GM12872 (cell line): ENCODE measurements around the gene ADORA3.

Experiments used
- TF ChIP-seq, protein P1 (sequence below): IDR thresholded peaks from 3 replicates; pipeline ENCODE4 v1.5.1; 2011; ENCODE audit warnings: low read depth, mild to moderate bottlenecking, low read length, moderate library complexity; ENCODE audit not compliant: insufficient read depth

ADORA3 gene

GRCh38 chr1:111471538-111471937, 31.9 kb downstream of the ADORA3 start:
- TF ChIP-seq, protein P1, sequence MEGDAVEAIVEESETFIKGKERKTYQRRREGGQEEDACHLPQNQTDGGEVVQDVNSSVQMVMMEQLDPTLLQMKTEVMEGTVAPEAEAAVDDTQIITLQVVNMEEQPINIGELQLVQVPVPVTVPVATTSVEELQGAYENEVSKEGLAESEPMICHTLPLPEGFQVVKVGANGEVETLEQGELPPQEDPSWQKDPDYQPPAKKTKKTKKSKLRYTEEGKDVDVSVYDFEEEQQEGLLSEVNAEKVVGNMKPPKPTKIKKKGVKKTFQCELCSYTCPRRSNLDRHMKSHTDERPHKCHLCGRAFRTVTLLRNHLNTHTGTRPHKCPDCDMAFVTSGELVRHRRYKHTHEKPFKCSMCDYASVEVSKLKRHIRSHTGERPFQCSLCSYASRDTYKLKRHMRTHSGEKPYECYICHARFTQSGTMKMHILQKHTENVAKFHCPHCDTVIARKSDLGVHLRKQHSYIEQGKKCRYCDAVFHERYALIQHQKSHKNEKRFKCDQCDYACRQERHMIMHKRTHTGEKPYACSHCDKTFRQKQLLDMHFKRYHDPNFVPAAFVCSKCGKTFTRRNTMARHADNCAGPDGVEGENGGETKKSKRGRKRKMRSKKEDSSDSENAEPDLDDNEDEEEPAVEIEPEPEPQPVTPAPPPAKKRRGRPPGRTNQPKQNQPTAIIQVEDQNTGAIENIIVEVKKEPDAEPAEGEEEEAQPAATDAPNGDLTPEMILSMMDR = no peak

DNA sequence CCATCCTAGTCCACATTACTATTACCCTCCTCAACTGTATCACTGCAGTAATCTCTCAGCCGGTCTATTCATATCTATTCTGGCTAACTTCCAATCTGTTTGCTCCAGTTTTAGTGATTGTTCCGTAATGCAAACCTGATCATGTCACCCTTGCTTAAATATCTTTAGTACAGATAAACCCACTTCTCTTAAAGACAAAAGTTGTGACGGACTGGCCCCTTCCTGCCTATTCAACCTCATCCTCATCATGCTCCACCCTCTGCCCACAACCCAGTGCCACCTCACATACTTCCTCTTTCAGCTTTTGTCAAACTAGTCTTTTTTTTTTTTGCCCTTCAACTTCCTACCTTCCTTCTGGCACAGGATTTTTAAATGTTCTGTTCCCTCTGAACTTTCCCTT, 32.4 kb downstream of the ADORA3 start:
- TF ChIP-seq, protein P1 = no peak

GRCh38 chr1:111470596-111470995, 32.8 kb downstream of the ADORA3 start:
- TF ChIP-seq, protein P1 = no peak

DNA sequence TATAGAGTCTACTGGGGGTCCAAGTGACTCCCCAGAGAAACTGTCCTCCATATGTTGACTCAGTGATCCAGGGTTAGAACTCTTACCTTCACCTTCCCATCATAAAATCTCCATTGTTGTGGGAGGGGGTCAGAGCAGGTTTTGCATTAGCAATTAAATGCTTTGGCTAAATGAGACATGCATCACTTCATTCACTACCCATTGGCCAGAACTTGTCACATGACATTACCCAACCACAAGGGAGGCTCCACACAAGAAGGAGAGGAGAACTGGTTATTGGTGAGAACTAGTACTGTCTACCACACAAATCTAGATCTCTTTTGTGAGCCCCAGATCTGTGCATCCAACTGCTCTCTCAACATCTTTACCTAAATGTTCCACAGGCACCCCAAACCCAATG, 33.9 kb downstream of the ADORA3 start:
- TF ChIP-seq, protein P1 = no peak

DNA sequence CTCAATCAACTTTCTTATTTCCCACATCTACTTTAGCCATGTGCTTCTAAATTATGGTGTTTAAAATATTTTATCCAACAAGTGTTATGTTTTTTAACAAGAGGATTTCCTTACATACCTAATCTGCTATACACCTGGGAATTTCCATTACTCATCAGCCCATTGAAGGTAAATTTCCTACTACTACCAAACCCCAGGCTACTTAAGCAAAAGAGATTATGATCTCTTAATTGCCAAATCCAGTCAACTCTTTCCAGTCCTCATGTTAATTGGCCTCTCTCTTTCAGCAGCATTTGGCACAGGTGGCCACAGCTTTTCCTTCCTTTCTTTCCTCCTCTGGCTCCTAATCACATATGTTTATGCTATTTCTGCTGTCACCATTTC, 34.7 kb downstream of the ADORA3 start:
- TF ChIP-seq, protein P1 = no peak

- TF ChIP-seq, protein P1 = 0 out of 3 replicates have a peak, but pooled peaks have one; percentile 16
Observed at GRCh38 chr1:111467865-111468716, 35.3 kb downstream of the ADORA3 start.

- TF ChIP-seq, protein P1 = no peak
Observed at GRCh38 chr1:111466480-111466879, 37.0 kb downstream of the ADORA3 start.
